ENCODE data around the gene ZNF391. TPM values are rescaled to one million over a fixed set of nuclear protein-coding genes. Genes with fewer than 3 reads are reported as not detected.

The ZNF391 gene
- total and polyA plus RNA-seq, 2 of the 4 experiments (the other 2 are of a cell fraction) = 0.18 to 0.22 TPM

DNA sequence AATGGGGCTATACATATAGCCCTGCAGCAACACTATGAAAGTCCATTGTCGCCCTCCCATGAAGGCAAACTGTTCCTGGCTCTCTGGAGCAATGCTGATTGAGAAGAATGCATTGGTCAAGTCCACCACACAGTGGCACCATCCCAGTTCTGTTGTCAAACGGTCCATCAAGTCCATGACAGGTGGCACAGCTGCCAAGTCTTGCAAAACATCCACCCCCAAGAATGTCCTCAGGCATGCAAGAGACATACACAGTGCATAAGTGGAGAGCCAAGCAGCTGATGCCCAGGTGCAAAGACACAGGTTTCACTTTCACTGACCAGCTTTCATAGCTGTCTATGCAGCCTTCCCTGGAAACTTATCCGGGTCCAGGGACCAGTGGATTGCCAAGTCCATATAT lies 17.5 kb downstream of the ZNF391 start:
- BruUV-seq (replicated peaks) = no TSS peak
- dilution Hi-C loops (cut with HindIII; ENCODE audit: low sequenced_read_pairs, unreplicated experiment) (no loop called here), in situ Hi-C loops (cut with MboI; ENCODE audit: low sequenced_read_pairs) (no loop called here), intact Hi-C loops (cut with micrococcal nuclease) (no loop called here)
- no peak overlapping the region for H3K23ac ChIP-seq (ENCODE audit: low read depth, low read length)
- H2AFZ ChIP-seq (replicated peaks; ENCODE audit: low read length, poor library complexity) = no peak overlapping the region
- no peak overlapping the region for H3K56ac ChIP-seq (ENCODE audit: extremely low read depth, insufficient read depth, low read length)
- peaks cover 14% of the 10 kb centered on the region for H3K9me3 ChIP-seq (ENCODE audit: control insufficient read depth, insufficient read depth, low read length)
- no peaks in the 10 kb centered on the region for H3K27me3 ChIP-seq (ENCODE audit: control insufficient read depth, insufficient read depth, low read length)
- no peak overlapping the region for H2BK120ac ChIP-seq (ENCODE audit: low read depth, low read length)
- H2BK20ac ChIP-seq (ENCODE audit: low read depth, low read length) = no peak overlapping the region
- no peak for ATAC-seq (ENCODE audit: low read depth)
- H3K9me1 ChIP-seq (ENCODE audit: insufficient read depth, low read length) = no peaks in the 10 kb centered on the region
- no peak overlapping the region for H4K91ac ChIP-seq (ENCODE audit: insufficient read depth, low read depth, low read length)
- H4K8ac ChIP-seq (ENCODE audit: low read depth in 2 of 2, low read length in 2 of 2) = no peak overlapping the region
- H2BK5ac ChIP-seq (ENCODE audit: low read depth, low read length, poor library complexity, severe bottlenecking) = no peak overlapping the region
- H3K4me1 ChIP-seq (ENCODE audit: control insufficient read depth, insufficient read depth, low read length) = no peaks in the 10 kb centered on the region
- H3K9ac ChIP-seq (ENCODE audit: low read depth, low read length) = no peak overlapping the region
- no peaks in the 10 kb centered on the region for H3K79me1 ChIP-seq (ENCODE audit: low read depth in 1 of 2, low read length in 2 of 2)
- no peak overlapping the region for H3K18ac ChIP-seq (ENCODE audit: low read depth, low read length)
- H3K4me3 ChIP-seq (ENCODE audit: insufficient read depth, low read depth, low read length) = no peak overlapping the region
- DNase-seq = no peak
- POLR2A ChIA-PET (ENCODE audit: unreplicated experiment) = no interaction called here
- 20% methylated on average over 1 of the region's 3 CpGs; no CpG with 5 or more reads in 1 of the 2 experiments for WGBS, 2 experiments (ENCODE audit: extremely low coverage in 2 of 2, insufficient read length in 1 of 2)
- H3K14ac ChIP-seq (replicated peaks; ENCODE audit: low read depth, low read length) = no peak overlapping the region
- TF ChIP-seq FOS (IDR thresholded peaks at IDR 0.05; ENCODE audit: low read depth, low read length) (no peak), MXI1 (IDR thresholded peaks at IDR 0.05; ENCODE audit: borderline replicate concordance, low read depth, low read length) (no peak), NFE2L2 (IDR thresholded peaks at IDR 0.05; ENCODE audit: low read depth, low read length) (no peak), MAFK (IDR thresholded peaks at IDR 0.05; ENCODE audit: low read depth, low read length) (no peak), MAZ (IDR thresholded peaks at IDR 0.05; ENCODE audit: borderline replicate concordance, low read depth, low read length) (no peak), CEBPB (IDR thresholded peaks at IDR 0.05; ENCODE audit: low read depth, low read length) (no peak), BHLHE40 (IDR thresholded peaks at IDR 0.05; ENCODE audit: low read depth, low read length) (no peak), USF2 (IDR thresholded peaks at IDR 0.05; ENCODE audit: low read depth, low read length) (no peak), RFX5 (IDR thresholded peaks at IDR 0.05; ENCODE audit: low read depth, low read length) (no peak), CHD1 (IDR thresholded peaks at IDR 0.05; ENCODE audit: low read depth, low read length) (no peak), SMC3 (IDR thresholded peaks at IDR 0.05; ENCODE audit: low read depth, low read length) (no peak), POLR2A (IDR thresholded peaks at IDR 0.05; ENCODE audit: low read depth, low read length) (no peak), RCOR1 (IDR thresholded peaks at IDR 0.05; ENCODE audit: insufficient replicate concordance, low read length) (no peak), RAD21 (IDR thresholded peaks at IDR 0.05; ENCODE audit: low read length) (no peak)
- TF ChIP-seq, protein P1, sequence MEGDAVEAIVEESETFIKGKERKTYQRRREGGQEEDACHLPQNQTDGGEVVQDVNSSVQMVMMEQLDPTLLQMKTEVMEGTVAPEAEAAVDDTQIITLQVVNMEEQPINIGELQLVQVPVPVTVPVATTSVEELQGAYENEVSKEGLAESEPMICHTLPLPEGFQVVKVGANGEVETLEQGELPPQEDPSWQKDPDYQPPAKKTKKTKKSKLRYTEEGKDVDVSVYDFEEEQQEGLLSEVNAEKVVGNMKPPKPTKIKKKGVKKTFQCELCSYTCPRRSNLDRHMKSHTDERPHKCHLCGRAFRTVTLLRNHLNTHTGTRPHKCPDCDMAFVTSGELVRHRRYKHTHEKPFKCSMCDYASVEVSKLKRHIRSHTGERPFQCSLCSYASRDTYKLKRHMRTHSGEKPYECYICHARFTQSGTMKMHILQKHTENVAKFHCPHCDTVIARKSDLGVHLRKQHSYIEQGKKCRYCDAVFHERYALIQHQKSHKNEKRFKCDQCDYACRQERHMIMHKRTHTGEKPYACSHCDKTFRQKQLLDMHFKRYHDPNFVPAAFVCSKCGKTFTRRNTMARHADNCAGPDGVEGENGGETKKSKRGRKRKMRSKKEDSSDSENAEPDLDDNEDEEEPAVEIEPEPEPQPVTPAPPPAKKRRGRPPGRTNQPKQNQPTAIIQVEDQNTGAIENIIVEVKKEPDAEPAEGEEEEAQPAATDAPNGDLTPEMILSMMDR (conservative IDR thresholded peaks at IDR 0.05; ENCODE audit: low read depth, low read length) = no peak
- TF ChIP-seq, protein P2, sequence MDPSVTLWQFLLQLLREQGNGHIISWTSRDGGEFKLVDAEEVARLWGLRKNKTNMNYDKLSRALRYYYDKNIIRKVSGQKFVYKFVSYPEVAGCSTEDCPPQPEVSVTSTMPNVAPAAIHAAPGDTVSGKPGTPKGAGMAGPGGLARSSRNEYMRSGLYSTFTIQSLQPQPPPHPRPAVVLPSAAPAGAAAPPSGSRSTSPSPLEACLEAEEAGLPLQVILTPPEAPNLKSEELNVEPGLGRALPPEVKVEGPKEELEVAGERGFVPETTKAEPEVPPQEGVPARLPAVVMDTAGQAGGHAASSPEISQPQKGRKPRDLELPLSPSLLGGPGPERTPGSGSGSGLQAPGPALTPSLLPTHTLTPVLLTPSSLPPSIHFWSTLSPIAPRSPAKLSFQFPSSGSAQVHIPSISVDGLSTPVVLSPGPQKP (IDR thresholded peaks at IDR 0.05; ENCODE audit: borderline replicate concordance, low read depth, low read length) = no peak
- CTCF ChIA-PET = no interaction called here
- H4K20me1 ChIP-seq (ENCODE audit: insufficient read depth, low read length) = no peaks in the 10 kb centered on the region
- H3K4ac ChIP-seq (ENCODE audit: low read depth, low read length) = no peak overlapping the region
- no peak overlapping the region for H3K4me2 ChIP-seq (ENCODE audit: low read depth, low read length)
- no peak overlapping the region for H2AK5ac ChIP-seq (ENCODE audit: low read depth, low read length)
- no peak overlapping the region for H3K27ac ChIP-seq (ENCODE audit: insufficient read depth, low read length)
- H2BK15ac ChIP-seq (ENCODE audit: low read depth, low read length) = no peak overlapping the region
- no peak overlapping the region for H2AK9ac ChIP-seq (replicated peaks; ENCODE audit: low read depth, low read length, poor library complexity)
- no peaks in the 10 kb centered on the region for H3K36me3 ChIP-seq (ENCODE audit: control insufficient read depth, insufficient read depth, low read length)
- H4K5ac ChIP-seq (ENCODE audit: low read depth, low read length) = no peak overlapping the region
